ENCODE results near the gene CTXND2. TPM values are rescaled to one million over a fixed set of nuclear protein-coding genes. Genes with fewer than 3 reads are reported as not detected.
"Not testable (repeated sequence)": the region's sequence is repeated elsewhere in the genome, so short reads cannot be mapped to it uniquely, and the experiment has no call there.

CTXND2 gene
- total and polyA plus RNA-seq, 2 donors (not counting 3 experiments of a cell fraction or from before 2014, with no cell fraction given): not detected

- peak; percentile 73 for DNase-seq (ENCODE audit: low read depth, low spot score)
- Histone ChIP-seq H3K9ac (replicated peaks; ENCODE audit: extremely low read depth, insufficient read depth, low read length) (peak overlapping the region; percentile 81), H2AFZ (ENCODE audit: low read depth, low read length) (peak overlapping the region; percentile 66), H3K79me2 (ENCODE audit: control insufficient read depth, insufficient read depth, low read length) (peaks cover 30% of the 10 kb centered on the region), H3K27ac (ENCODE audit: insufficient read depth, low read depth, low read length) (peak overlapping the region; percentile 74), H3K4me3 (replicated peaks in 1 of 3; ENCODE audit: insufficient read depth in 1 of 3, low read depth in 1 of 3, low read length in 3 of 3) (peak overlapping the region; percentile 81 to 92 (median 91)), H3K27me3 (ENCODE audit: control insufficient read depth in 2 of 2, insufficient read depth in 2 of 2, low read length in 2 of 2) (no peaks in the 10 kb centered on the region), H3K9me1 (replicated peaks; ENCODE audit: control insufficient read depth, extremely low read depth, insufficient read depth, low read length) (no peaks in the 10 kb centered on the region), H3K4me2 (ENCODE audit: insufficient read depth, low read length) (peak overlapping the region; percentile 99), H4K20me1 (replicated peaks; ENCODE audit: control insufficient read depth, extremely low read depth, insufficient read depth, low read length) (no peaks in the 10 kb centered on the region), H3K4me1 (ENCODE audit: control insufficient read depth, extremely low read depth, insufficient read depth, low read length) (peaks cover 13% of the 10 kb centered on the region), H3K36me3 (ENCODE audit: control insufficient read depth in 2 of 2, extremely low read depth in 1 of 2, insufficient read depth in 2 of 2, low read length in 2 of 2) (peaks cover 0 to 2% of the 10 kb centered on the region in 2 experiments), H3K9me3 (replicated peaks; ENCODE audit: control insufficient read depth, insufficient read depth, low read length) (no peaks in the 10 kb centered on the region)
- intact Hi-C loops (cut with micrococcal nuclease) (loop anchor here (1.0 to 5.0 kb wide), 6 partner anchors 46 to 315 kb away; partner anchors contain the start of genes ENSA and SETDB1), dilution Hi-C loops (cut with MboI; ENCODE audit: extremely low pct_ligation_motif_present, low sequenced_read_pairs) (no loop called here)
- ChIA-PET CTCF (interaction anchor here (1.0 to 1.1 kb wide), 2 partner anchors 10 to 458 kb away, joined by 3 read pairs; no protein-coding TSS in a partner anchor), POLR2A (interaction anchor here (0.6 kb wide), 2 partner anchors 9 to 48 kb away, joined by 4 to 6 read pairs; no protein-coding TSS in a partner anchor)
- FAIRE-seq: no peak
- TF ChIP-seq EZH2 (IDR thresholded peaks at IDR 0.05; ENCODE audit: borderline replicate concordance, low read depth, low read length, severe bottlenecking) (no peak), GATA2 (IDR thresholded peaks at IDR 0.05; ENCODE audit: insufficient read depth, insufficient read length, low read depth, low read length) (no peak), MAX (IDR thresholded peaks at IDR 0.05; ENCODE audit: insufficient read depth, insufficient read length) (no peak), POLR2A (IDR thresholded peaks at IDR 0.05; ENCODE audit: low read depth, low read length) (no peak), JUN (IDR thresholded peaks at IDR 0.05; ENCODE audit: borderline replicate concordance, insufficient read depth, insufficient read length, low read depth) (no peak), MYC (IDR thresholded peaks at IDR 0.05; ENCODE audit: low read depth, low read length) (no peak)
- BruUV-seq (replicated peaks): no TSS peak
Observed at GRCh38 chr1:150876119-150876454, 10.8 kb upstream of the CTXND2 start.

GRCh38 chr1:150878931-150879330 lies 8.0 kb upstream of the CTXND2 start:
- FAIRE-seq; H3K4me2 ChIP-seq (ENCODE audit: insufficient read depth, low read length); H3K9me1 ChIP-seq (replicated peaks; ENCODE audit: control insufficient read depth, extremely low read depth, insufficient read depth, low read length); H4K20me1 ChIP-seq (replicated peaks; ENCODE audit: control insufficient read depth, extremely low read depth, insufficient read depth, low read length); dilution Hi-C loops (cut with MboI; ENCODE audit: extremely low pct_ligation_motif_present, low sequenced_read_pairs); H3K9me3 ChIP-seq (replicated peaks; ENCODE audit: control insufficient read depth, insufficient read depth, low read length); H3K9ac ChIP-seq (replicated peaks; ENCODE audit: extremely low read depth, insufficient read depth, low read length); H3K27ac ChIP-seq (ENCODE audit: insufficient read depth, low read depth, low read length); H3K36me3 ChIP-seq (ENCODE audit: control insufficient read depth in 2 of 2, extremely low read depth in 1 of 2, insufficient read depth in 2 of 2, low read length in 2 of 2); H3K27me3 ChIP-seq (ENCODE audit: control insufficient read depth in 2 of 2, insufficient read depth in 2 of 2, low read length in 2 of 2); BruUV-seq (replicated peaks); DNase-seq (ENCODE audit: low read depth, low spot score); H2AFZ ChIP-seq (ENCODE audit: low read depth, low read length); H3K4me3 ChIP-seq (replicated peaks in 1 of 3; ENCODE audit: insufficient read depth in 1 of 3, low read depth in 1 of 3, low read length in 3 of 3): not testable (repeated sequence)
- Histone ChIP-seq H3K4me1 (ENCODE audit: control insufficient read depth, extremely low read depth, insufficient read depth, low read length) (peaks cover 13% of the 10 kb centered on the region), H3K79me2 (ENCODE audit: control insufficient read depth, insufficient read depth, low read length) (peaks cover 19% of the 10 kb centered on the region)
- POLR2A ChIA-PET: interaction anchor here (0.7 kb wide), 2 partner anchors 11 to 142 kb away, joined by 3 to 11 read pairs; no protein-coding TSS in a partner anchor
- intact Hi-C loops (cut with micrococcal nuclease): loop anchor here (5.0 kb wide), 2 partner anchors 98 to 117 kb away; no protein-coding TSS in a partner anchor
- CTCF ChIA-PET: interaction anchor here (1.1 to 2.1 kb wide), 2 partner anchors 43 to 47 kb away, joined by 3 to 6 read pairs; partner anchors contain the start of gene SETDB1

Measured in endothelial cell of umbilical vein (primary cell).